MG63 (cell line): ENCODE data around the gene HEXD. TPM values are rescaled to one million over a fixed set of nuclear protein-coding genes. Genes with fewer than 3 reads are reported as not detected.
A peak's percentile ranks its signal among the peaks of the same experiment; 100 is the strongest.
"Not testable (repeated sequence)": the region's sequence is repeated elsewhere in the genome, so short reads cannot be mapped to it uniquely, and the experiment has no call there.

Source experiments
- DNase-seq: peaks from one replicate; pipeline ENCODE4 v3.0.0-alpha.2; 2020
- H3K27me3 ChIP-seq: fragments of 250-450 bp; sonication (Bioruptor Pico); 2 replicates; pipeline ENCODE4 v1.5.1; 2020; ENCODE audit warnings: mild to moderate bottlenecking, moderate library complexity
- H3K36me3 ChIP-seq: fragments of 250-450 bp; sonication (Bioruptor Pico); 2 replicates; pipeline ENCODE4 v1.5.1; 2020; ENCODE audit warnings: mild to moderate bottlenecking, moderate library complexity
- H3K4me3 ChIP-seq: fragments of 250-450 bp; sonication (Bioruptor Pico); 2 replicates; pipeline ENCODE4 v1.5.1; 2020; ENCODE audit warnings: mild to moderate bottlenecking, moderate library complexity
- H3K9me3 ChIP-seq: fragments of 250-450 bp; sonication (Bioruptor Pico); 2 replicates; pipeline ENCODE4 v1.5.1; 2020; ENCODE audit warnings: mild to moderate bottlenecking, moderate library complexity
- total RNA-seq: library from RNA; depleted of rRNA; stranded (reverse); fragments of >200 nt; shearing (Covaris generic); gene quantifications from 2 replicates; pipeline ENCODE4 v1.2.3, GENCODE V29; 2014; ENCODE audit warnings: low replicate concordance

The HEXD gene
- total RNA-seq, 1 experiment from 2014 or later, result 12.1 TPM

DNA sequence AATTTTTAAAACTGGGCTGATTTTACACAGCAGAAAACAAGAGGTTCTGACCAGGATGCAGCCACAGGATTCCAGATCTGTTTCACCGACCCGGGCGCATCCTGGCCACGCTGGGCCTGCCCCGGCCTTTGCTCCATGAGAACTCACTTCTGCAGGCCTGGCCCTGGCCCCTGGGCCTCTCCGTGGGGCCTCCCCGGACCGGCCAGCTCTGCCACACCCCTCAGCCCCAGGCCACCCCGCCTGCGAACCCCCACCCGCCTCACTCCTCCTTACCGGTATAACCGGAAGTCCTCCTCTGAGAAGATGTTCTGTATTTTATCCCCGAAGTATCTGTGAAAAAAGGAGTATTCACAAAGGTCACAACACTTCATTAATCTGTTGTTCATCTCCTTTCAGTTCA lies 13.1 kb upstream of the HEXD start:
- Histone ChIP-seq H3K4me3 (no peak overlapping the region), H3K9me3 (no peaks in the 10 kb centered on the region), H3K27me3 (no peaks in the 10 kb centered on the region), H3K36me3 (peaks cover 5% of the 10 kb centered on the region; the same call in 1 of the 2 replicates)
- DNase-seq, result no peak

DNA sequence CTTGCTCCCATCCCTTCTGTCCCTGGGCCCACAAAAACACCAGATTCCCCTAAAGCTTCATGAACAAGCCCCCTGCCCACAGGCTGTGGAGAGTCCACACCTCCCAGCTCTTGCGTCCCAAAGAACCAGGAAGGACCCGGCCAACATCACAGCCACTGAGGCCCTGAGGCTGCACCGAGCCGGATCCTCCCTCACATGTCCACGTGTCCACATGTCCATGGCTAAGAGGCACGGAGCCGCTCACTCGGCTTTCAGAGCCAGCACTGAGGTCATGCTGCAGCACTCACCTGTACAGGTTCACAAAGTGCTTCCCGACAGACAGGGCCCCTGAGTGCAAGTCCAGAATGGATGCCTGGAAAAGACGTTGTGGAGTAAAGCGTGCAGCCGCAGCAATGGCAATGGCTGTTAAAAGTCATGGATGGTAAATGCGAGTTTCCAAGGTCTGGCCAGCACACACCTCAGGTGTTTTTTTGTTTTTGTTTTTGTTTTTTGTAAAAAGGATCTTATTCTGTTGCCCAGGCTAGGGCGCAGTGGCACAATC lies 11.9 kb upstream of the HEXD start:
- Histone ChIP-seq H3K27me3 (no peaks in the 10 kb centered on the region), H3K36me3 (peaks cover 3% of the 10 kb centered on the region; the same call in 1 of the 2 replicates)
- no peak for DNase-seq

DNA sequence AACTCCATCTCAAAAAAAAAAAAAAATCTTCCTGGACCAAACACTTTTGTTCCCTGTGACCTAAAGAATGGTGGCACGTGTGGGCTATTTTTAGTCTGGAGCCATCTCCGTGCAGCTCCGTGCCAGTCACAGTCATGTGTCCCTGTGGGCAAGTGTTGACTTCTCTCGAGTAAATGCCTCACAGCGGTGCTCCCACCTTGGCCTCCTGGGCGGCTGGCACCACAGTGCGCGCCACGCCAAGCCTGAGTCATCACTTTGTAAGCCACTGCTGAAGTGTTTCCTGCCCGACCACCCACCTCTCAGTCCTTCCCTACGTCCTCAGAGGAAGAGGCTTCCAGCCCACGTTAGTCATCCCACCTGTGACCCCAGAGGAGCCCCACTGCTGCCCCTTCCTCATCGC lies 10.9 kb upstream of the HEXD start:
- no peaks in the 10 kb centered on the region for H3K27me3 ChIP-seq
- H3K4me3 ChIP-seq, result no peak overlapping the region
- no peaks in the 10 kb centered on the region for H3K9me3 ChIP-seq
- no peaks in the 10 kb centered on the region for H3K36me3 ChIP-seq
- peak; percentile 73 for DNase-seq

More for the DNA sequence above, 11.9 kb upstream of the HEXD start:
- no peak overlapping the region for H3K4me3 ChIP-seq
- no peaks in the 10 kb centered on the region for H3K9me3 ChIP-seq

- H3K27me3 ChIP-seq, result no peaks in the 10 kb centered on the region
- no peak for DNase-seq
- no peaks in the 10 kb centered on the region for H3K9me3 ChIP-seq
Measured at GRCh38 chr17:82408288-82408937, 9.7 kb upstream of the HEXD start.

DNA sequence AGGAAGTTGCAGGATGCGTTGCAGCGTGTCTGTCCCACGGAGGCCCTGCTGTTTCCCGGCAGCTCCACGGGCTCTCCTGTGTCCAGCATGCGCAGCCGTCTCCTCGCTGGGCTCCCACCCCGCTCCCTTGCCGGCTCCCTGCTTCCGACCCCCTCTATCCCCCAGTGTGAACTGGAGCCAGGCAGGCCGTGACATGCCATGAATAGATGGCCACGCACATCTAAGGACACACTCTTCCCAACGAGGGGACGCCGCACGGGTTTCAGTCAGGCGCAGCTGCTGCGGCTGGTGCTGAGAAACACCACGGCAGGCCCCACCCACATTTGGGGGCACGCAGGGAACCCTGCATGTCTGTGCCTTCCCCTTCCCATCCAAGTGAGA lies 9.2 kb upstream of the HEXD start:
- Histone ChIP-seq H3K36me3 (no peaks in the 10 kb centered on the region), H3K27me3 (no peaks in the 10 kb centered on the region), H3K9me3 (no peaks in the 10 kb centered on the region), H3K4me3 (no peak overlapping the region)
- no peak for DNase-seq

More at GRCh38 chr17:82408288-82408937, 9.7 kb upstream of the HEXD start:
- H3K4me3 ChIP-seq, result no peak overlapping the region
- H3K36me3 ChIP-seq, result no peaks in the 10 kb centered on the region

- DNase-seq, result no peak
- H3K9me3 ChIP-seq, result no peaks in the 10 kb centered on the region
- no peaks in the 10 kb centered on the region for H3K36me3 ChIP-seq
- H3K27me3 ChIP-seq, result no peaks in the 10 kb centered on the region
- no peak overlapping the region for H3K4me3 ChIP-seq
Measured at GRCh38 chr17:82410014-82410716, 8.0 kb upstream of the HEXD start.

DNA sequence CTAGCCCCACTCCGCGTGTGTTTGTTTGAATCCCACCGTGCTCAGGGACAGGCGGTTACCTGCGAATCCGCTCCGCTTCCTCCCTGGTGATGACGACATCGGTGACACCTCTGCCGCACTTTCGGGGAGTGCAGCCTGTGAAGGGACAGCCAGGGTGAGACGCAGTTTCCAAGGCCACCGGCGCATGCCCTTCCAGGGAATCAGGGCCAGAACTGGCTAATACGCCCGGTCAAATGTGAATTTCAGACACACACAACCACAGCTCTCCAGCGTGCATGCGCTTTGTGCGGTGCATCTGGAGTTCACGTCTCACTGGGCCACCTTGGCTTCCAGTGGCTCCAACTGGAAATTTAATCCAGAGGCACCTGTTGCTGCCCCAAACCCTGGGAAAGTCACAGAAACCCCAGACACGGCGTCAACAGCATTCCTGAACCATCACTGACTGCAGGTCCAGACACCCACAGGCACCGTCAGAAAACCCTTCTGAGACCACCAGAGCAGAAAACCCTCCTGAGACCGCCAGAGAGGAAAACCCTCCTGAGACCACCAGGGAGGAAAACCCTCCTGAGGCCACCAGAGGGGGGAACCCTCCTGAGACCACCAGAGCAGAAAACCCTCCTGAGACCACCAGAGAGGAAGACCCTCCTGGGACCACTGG lies 6.6 kb upstream of the HEXD start:
- Histone ChIP-seq H3K4me3 (no peak overlapping the region), H3K9me3 (no peaks in the 10 kb centered on the region), H3K27me3 (no peaks in the 10 kb centered on the region), H3K36me3 (no peaks in the 10 kb centered on the region)
- no peak for DNase-seq

- H3K9me3 ChIP-seq, H3K27me3 ChIP-seq, H3K4me3 ChIP-seq, DNase-seq, H3K36me3 ChIP-seq: not testable (repeated sequence)
Measured at GRCh38 chr17:82412081-82412480, 6.1 kb upstream of the HEXD start.

GRCh38 chr17:82412535-82413520 lies 5.3 kb upstream of the HEXD start:
- Histone ChIP-seq H3K9me3 (no peaks in the 10 kb centered on the region), H3K4me3 (no peak overlapping the region), H3K36me3 (no peaks in the 10 kb centered on the region), H3K27me3 (no peaks in the 10 kb centered on the region)
- DNase-seq, result no peak

- H3K36me3 ChIP-seq, result no peaks in the 10 kb centered on the region
- H3K9me3 ChIP-seq, result no peaks in the 10 kb centered on the region
- no peak overlapping the region for H3K4me3 ChIP-seq
- no peaks in the 10 kb centered on the region for H3K27me3 ChIP-seq
- DNase-seq, result peak; percentile 70
Measured at GRCh38 chr17:82414548-82415281, 3.4 kb upstream of the HEXD start.

DNA sequence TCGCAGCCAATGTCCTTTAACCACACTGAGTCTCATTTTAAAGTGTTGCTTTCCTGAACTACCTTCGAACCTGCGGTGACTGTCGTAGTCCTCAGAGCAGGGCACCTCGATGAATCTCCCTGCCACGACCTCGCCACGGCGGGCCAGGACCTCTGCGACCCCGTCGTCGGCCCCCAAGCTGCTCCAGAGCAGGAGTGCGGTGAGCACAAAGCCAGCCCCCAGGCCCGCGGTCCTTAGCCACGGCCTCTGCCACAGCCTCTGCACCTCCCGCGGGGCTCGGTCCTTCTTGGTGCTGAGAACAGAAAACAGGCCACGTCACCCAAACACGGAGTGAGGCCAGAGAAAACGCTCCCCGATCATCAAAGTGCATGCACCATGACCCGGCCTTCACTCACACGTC lies 2.8 kb upstream of the HEXD start:
- Histone ChIP-seq H3K9me3 (no peaks in the 10 kb centered on the region), H3K27me3 (no peaks in the 10 kb centered on the region), H3K36me3 (no peaks in the 10 kb centered on the region), H3K4me3 (no peak overlapping the region)
- DNase-seq, result no peak

GRCh38 chr17:82415786-82416185 lies 2.4 kb upstream of the HEXD start:
- no peaks in the 10 kb centered on the region for H3K36me3 ChIP-seq
- DNase-seq, result no peak
- no peaks in the 10 kb centered on the region for H3K27me3 ChIP-seq
- no peaks in the 10 kb centered on the region for H3K9me3 ChIP-seq
- H3K4me3 ChIP-seq, result no peak overlapping the region

DNA sequence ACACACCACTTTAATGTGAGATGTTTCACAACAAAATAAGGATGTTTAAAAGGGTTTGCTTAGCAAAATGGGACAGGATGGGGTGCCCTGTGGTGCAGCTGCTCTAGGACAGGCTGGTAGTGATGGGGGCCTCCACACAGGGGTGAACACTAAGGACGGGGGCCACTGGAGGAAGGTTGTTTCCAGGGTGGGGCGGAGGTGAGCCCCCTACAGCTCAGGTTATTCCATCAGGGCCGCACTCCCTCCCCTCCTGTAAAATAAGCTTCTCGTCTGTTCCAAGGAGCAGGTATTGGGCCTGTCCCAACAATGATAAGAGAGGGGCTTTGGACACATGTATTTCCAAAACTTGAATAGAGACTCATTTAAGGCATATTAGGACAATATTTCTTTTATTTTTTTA lies 1.9 kb upstream of the HEXD start:
- Histone ChIP-seq H3K4me3 (no peak overlapping the region), H3K36me3 (no peaks in the 10 kb centered on the region), H3K9me3 (no peaks in the 10 kb centered on the region), H3K27me3 (no peaks in the 10 kb centered on the region)
- DNase-seq, result no peak

GRCh38 chr17:82416771-82417170 lies 1.4 kb upstream of the HEXD start:
- no peaks in the 10 kb centered on the region for H3K9me3 ChIP-seq
- DNase-seq, result no peak

DNA sequence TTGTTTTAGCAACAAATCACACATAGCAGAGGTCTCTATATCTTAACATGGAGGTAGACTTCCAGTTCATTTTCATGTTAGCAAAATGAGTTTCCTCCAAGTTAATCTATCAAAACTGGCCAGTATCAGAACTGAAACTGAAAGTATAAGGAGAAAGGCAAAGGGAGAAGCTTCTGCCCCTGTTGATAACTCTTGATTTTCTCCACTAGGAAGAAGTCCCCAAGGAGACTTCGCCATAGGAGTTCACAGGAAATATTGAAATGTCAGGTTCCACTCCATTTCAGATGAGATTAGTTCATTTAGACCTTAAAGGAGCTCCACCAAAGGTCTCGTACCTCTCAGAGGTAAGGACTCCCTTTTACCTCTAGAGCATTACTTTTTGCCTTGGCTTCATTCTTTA lies 1.4 kb downstream of the HEXD start:
- Histone ChIP-seq H3K4me3 (peak overlapping the region; percentile 60), H3K36me3 (no peaks in the 10 kb centered on the region), H3K27me3 (no peaks in the 10 kb centered on the region), H3K9me3 (no peaks in the 10 kb centered on the region)
- no peak for DNase-seq

More at GRCh38 chr17:82416771-82417170, 1.4 kb upstream of the HEXD start:
- H3K27me3 ChIP-seq, result no peaks in the 10 kb centered on the region
- no peaks in the 10 kb centered on the region for H3K36me3 ChIP-seq
- H3K4me3 ChIP-seq, result no peak overlapping the region
